ENCODE measurements around the gene EDDM13. TPM values are rescaled to one million over a fixed set of nuclear protein-coding genes. Genes with fewer than 3 reads are reported as not detected.

Gene EDDM13
- total and polyA plus RNA-seq, 4 donors = 1.2 to 3.9 TPM; not detected in 2

Small RNA genes lying within 50 kb of the gene (small RNA-seq; reads per million reads assigned to genes)
- gene RF00019 (ENCODE audit: low replicate concordance) = not detected

Other genes with a start within 250 kb of the EDDM13 start
- 10 to 100 TPM in 1 of 2 donors, 1 to 10 TPM in 1; 8.9 to 20.7 TPM for gene ZNF787, start 151.5 kb upstream of the EDDM13 start, total RNA-seq
- 10 to 100 TPM; 26.4 to 27.4 TPM for gene ZNF787, start 151.5 kb upstream of the EDDM13 start, polyA plus RNA-seq (ENCODE audit: insufficient read length in 2 of 2)
- 10 to 100 TPM; 10.0 to 23.5 TPM for gene ZNF444, start 131.5 kb upstream of the EDDM13 start, total RNA-seq
- gene ZNF444, start 131.5 kb upstream of the EDDM13 start, polyA plus RNA-seq (ENCODE audit: insufficient read length in 2 of 2) = 10 to 100 TPM; 44.5 to 54.9 TPM
- gene GALP, start 96.7 kb upstream of the EDDM13 start, total RNA-seq = not detected
- gene GALP, start 96.7 kb upstream of the EDDM13 start, polyA plus RNA-seq (ENCODE audit: insufficient read length in 2 of 2) = not detected
- under 1 TPM in 1 of 2 donors, not detected in 1; 0.11 TPM for gene ZSCAN5B, start 75.0 kb upstream of the EDDM13 start, total RNA-seq
- under 1 TPM in 1 of 2 donors, not detected in 1; 0.17 TPM for gene ZSCAN5B, start 75.0 kb upstream of the EDDM13 start, polyA plus RNA-seq (ENCODE audit: insufficient read length in 2 of 2)
- not detected for gene ZSCAN5C, start 70.5 kb upstream of the EDDM13 start, total RNA-seq
- not detected for gene ZSCAN5C, start 70.5 kb upstream of the EDDM13 start, polyA plus RNA-seq (ENCODE audit: insufficient read length in 2 of 2)
- gene ZSCAN5A, start 42.1 kb downstream of the EDDM13 start, total RNA-seq = 10 to 100 TPM in 1 of 2 donors, 1 to 10 TPM in 1; 6.4 to 15.0 TPM
- gene ZSCAN5A, start 42.1 kb downstream of the EDDM13 start, polyA plus RNA-seq (ENCODE audit: insufficient read length in 2 of 2) = 10 to 100 TPM; 10.9 to 14.8 TPM
- gene ZNF582, start 120.8 kb downstream of the EDDM13 start, total RNA-seq = 1 to 10 TPM; 7.7 to 8.7 TPM
- 1 to 10 TPM; 5.3 to 7.2 TPM for gene ZNF582, start 120.8 kb downstream of the EDDM13 start, polyA plus RNA-seq (ENCODE audit: insufficient read length in 2 of 2)
- 10 to 100 TPM; 20.0 to 22.2 TPM for gene ZNF583, start 131.6 kb downstream of the EDDM13 start, total RNA-seq
- gene ZNF583, start 131.6 kb downstream of the EDDM13 start, polyA plus RNA-seq (ENCODE audit: insufficient read length in 2 of 2) = 10 to 100 TPM; 13.5 to 14.0 TPM
- 10 to 100 TPM; 16.7 to 19.4 TPM for gene ZNF667, start 204.6 kb downstream of the EDDM13 start, total RNA-seq
- 10 to 100 TPM; 18.9 to 19.8 TPM for gene ZNF667, start 204.6 kb downstream of the EDDM13 start, polyA plus RNA-seq (ENCODE audit: insufficient read length in 2 of 2)
- gene ZNF471, start 235.1 kb downstream of the EDDM13 start, total RNA-seq = 10 to 100 TPM; 15.5 to 16.3 TPM
- gene ZNF471, start 235.1 kb downstream of the EDDM13 start, polyA plus RNA-seq (ENCODE audit: insufficient read length in 2 of 2) = 10 to 100 TPM; 19.5 to 30.5 TPM